Posterior cingulate gyrus (tissue), 11 donors: ENCODE data around the gene ANKRD42.
"Not testable (repeated sequence)": the region's sequence is repeated elsewhere in the genome, so short reads cannot be mapped to it uniquely, and the experiment has no call there.

Source experiments
- DNase-seq, 10 donors: peaks; one replicate each; pipeline versions ENCODE4 v3.0.0 to v3.0.0-alpha.2; 2020 to 2021; ENCODE audit warnings: mixed read lengths in 3 of 10
- intact Hi-C: fragments of 100-400 bp; cut with DNase I; formaldehyde crosslinking; loops from one replicate; pipeline ENCODE4 v1.15.1; 2023

Gene ANKRD42

GRCh38 chr11:83168756-83169155 lies 24.8 kb upstream of the ANKRD42 start:
- DNase-seq, result peak in 1 of 10 donors; percentile 41
- intact Hi-C loops, result no loop called here

- DNase-seq, result no peak
- intact Hi-C loops, result no loop called here
Observed at GRCh38 chr11:83170865-83171264, 22.6 kb upstream of the ANKRD42 start.

GRCh38 chr11:83172551-83172950 lies 21.0 kb upstream of the ANKRD42 start:
- intact Hi-C loops, result no loop called here
- DNase-seq, result no peak

GRCh38 chr11:83174008-83174407 lies 19.5 kb upstream of the ANKRD42 start:
- DNase-seq, result no peak
- intact Hi-C loops, result no loop called here

- DNase-seq, result no peak
- intact Hi-C loops, result no loop called here
Observed at GRCh38 chr11:83175815-83176214, 17.7 kb upstream of the ANKRD42 start.

- DNase-seq, result no peak
- intact Hi-C loops, result no loop called here
Observed at GRCh38 chr11:83181815-83182214, 11.7 kb upstream of the ANKRD42 start.

- intact Hi-C loops, result no loop called here
- DNase-seq, result no peak
Observed at GRCh38 chr11:83185767-83186166, 7.7 kb upstream of the ANKRD42 start.

- no peak for DNase-seq
- intact Hi-C loops, result no loop called here
Observed at GRCh38 chr11:83187465-83187864, 6.0 kb upstream of the ANKRD42 start.

- intact Hi-C loops, result loop anchor here (5.0 kb wide), 2 partner anchors 34 to 289 kb away; partner anchors contain the start of genes DDIAS, PCF11 and PRCP
- no peak for DNase-seq
Observed at GRCh38 chr11:83191491-83191890, 2.0 kb upstream of the ANKRD42 start.

GRCh38 chr11:83191986-83192385 lies 1.5 kb upstream of the ANKRD42 start:
- intact Hi-C loops, result loop anchor here (2.0 to 5.0 kb wide), 3 partner anchors 35 to 290 kb away; partner anchors contain the start of genes CCDC90B, DDIAS, PCF11 and PRCP
- no peak for DNase-seq

- DNase-seq, result no peak
- intact Hi-C loops, result loop anchor here (2.0 to 5.0 kb wide), 3 partner anchors 35 to 290 kb away; partner anchors contain the start of genes CCDC90B, DDIAS, PCF11 and PRCP
Observed at GRCh38 chr11:83192606-83193245, 786 bp upstream of the ANKRD42 start.

GRCh38 chr11:83194281-83195142 lies 1.0 kb downstream of the ANKRD42 start:
- DNase-seq, result peak; percentile 22 to 89 (median 43)
- intact Hi-C loops, result loop anchor here (1.0 to 5.0 kb wide), 3 partner anchors 37 to 292 kb away; partner anchors contain the start of genes DDIAS, PCF11, PRCP and RAB30

GRCh38 chr11:83195143-83195466 lies 1.6 kb downstream of the ANKRD42 start:
- DNase-seq, result no peak
- intact Hi-C loops, result no loop called here

GRCh38 chr11:83195649-83196048 lies 2.1 kb downstream of the ANKRD42 start:
- intact Hi-C loops, result no loop called here
- DNase-seq, result no peak

- intact Hi-C loops, result no loop called here
Observed at GRCh38 chr11:83200035-83200434, 6.5 kb downstream of the ANKRD42 start.

GRCh38 chr11:83205608-83206185 lies 12.2 kb downstream of the ANKRD42 start:
- no peak for DNase-seq
- intact Hi-C loops, result no loop called here

More at GRCh38 chr11:83200035-83200434, 6.5 kb downstream of the ANKRD42 start:
- no peak for DNase-seq

- DNase-seq, result no peak
Observed at GRCh38 chr11:83206221-83206620, 12.7 kb downstream of the ANKRD42 start.

GRCh38 chr11:83206771-83207382 lies 13.4 kb downstream of the ANKRD42 start:
- intact Hi-C loops, DNase-seq: not testable (repeated sequence)

More at GRCh38 chr11:83206221-83206620, 12.7 kb downstream of the ANKRD42 start:
- intact Hi-C loops, result no loop called here

GRCh38 chr11:83219095-83219494 lies 25.6 kb downstream of the ANKRD42 start:
- intact Hi-C loops, result no loop called here
- no peak for DNase-seq

- no peak for DNase-seq
- intact Hi-C loops, result no loop called here
Observed at GRCh38 chr11:83220260-83220659, 26.7 kb downstream of the ANKRD42 start.

- DNase-seq, result no peak
- intact Hi-C loops, result no loop called here
Observed at GRCh38 chr11:83221694-83222093, 28.2 kb downstream of the ANKRD42 start.
